ENCODE measurements around the gene NT5C1A.

DNA sequence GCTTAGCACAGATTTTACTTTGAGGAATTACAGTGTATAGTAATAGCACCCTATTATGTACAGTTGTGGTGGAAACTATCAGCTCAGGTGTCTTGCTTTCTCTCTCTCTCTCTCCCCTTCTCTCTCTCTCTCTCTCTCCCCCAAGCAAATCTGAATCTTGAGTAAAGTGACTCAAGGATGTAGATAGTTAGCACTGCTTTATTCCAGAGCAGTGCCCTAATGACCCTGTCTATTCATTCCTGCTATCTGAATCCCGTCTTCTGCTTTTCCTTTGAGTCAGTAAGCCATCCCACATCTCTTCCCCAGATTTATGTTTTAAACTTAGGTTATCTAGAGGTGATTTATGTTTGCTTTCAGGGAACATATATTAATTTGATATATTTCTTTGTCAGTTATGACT lies 24.5 kb upstream of the NT5C1A start:
- no peak for TF ChIP-seq POLR2AphosphoS5 (IDR thresholded peaks at IDR 0.05)
- TF ChIP-seq, protein P1, sequence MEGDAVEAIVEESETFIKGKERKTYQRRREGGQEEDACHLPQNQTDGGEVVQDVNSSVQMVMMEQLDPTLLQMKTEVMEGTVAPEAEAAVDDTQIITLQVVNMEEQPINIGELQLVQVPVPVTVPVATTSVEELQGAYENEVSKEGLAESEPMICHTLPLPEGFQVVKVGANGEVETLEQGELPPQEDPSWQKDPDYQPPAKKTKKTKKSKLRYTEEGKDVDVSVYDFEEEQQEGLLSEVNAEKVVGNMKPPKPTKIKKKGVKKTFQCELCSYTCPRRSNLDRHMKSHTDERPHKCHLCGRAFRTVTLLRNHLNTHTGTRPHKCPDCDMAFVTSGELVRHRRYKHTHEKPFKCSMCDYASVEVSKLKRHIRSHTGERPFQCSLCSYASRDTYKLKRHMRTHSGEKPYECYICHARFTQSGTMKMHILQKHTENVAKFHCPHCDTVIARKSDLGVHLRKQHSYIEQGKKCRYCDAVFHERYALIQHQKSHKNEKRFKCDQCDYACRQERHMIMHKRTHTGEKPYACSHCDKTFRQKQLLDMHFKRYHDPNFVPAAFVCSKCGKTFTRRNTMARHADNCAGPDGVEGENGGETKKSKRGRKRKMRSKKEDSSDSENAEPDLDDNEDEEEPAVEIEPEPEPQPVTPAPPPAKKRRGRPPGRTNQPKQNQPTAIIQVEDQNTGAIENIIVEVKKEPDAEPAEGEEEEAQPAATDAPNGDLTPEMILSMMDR (IDR thresholded peaks at IDR 0.05), result no peak
- TF ChIP-seq POLR2A (IDR thresholded peaks at IDR 0.05), result no peak
- no peak for TF ChIP-seq EP300 (IDR thresholded peaks at IDR 0.05)

Data from gastroesophageal sphincter (tissue), 3 donors.